ENCODE results near the gene PRKCB. TPM values are rescaled to one million over a fixed set of nuclear protein-coding genes. Genes with fewer than 3 reads are reported as not detected.
"Not testable (repeated sequence)": the region's sequence is repeated elsewhere in the genome, so short reads cannot be mapped to it uniquely, and the experiment has no call there.

PRKCB gene
- total and polyA plus RNA-seq, 2 of the 8 experiments (the other 6 are each of a cell fraction or from before 2014, with no cell fraction given), result 7.1 to 12.1 TPM

- H3K79me1 ChIP-seq (ENCODE audit: low read depth, low read length); H4K5ac ChIP-seq (ENCODE audit: insufficient read length, low read depth, low read length); H4K20me1 ChIP-seq (replicated peaks in 1 of 2; ENCODE audit: control insufficient read depth in 1 of 2, insufficient read depth in 2 of 2, low read length in 2 of 2); FAIRE-seq; H2AK5ac ChIP-seq (ENCODE audit: low read depth, low read length); H3K36me3 ChIP-seq (ENCODE audit: control insufficient read depth in 2 of 4, insufficient read depth in 4 of 4, low read length in 3 of 4); H3K14ac ChIP-seq (ENCODE audit: insufficient read length); H3K9ac ChIP-seq (replicated peaks in 1 of 4; ENCODE audit: extremely low read depth in 1 of 4, low read depth in 3 of 4, low read length in 3 of 4); H3K4me2 ChIP-seq (ENCODE audit: insufficient read depth in 1 of 2, low read depth in 2 of 2, low read length in 2 of 2); H2BK20ac ChIP-seq (ENCODE audit: low read length); CTCF ChIA-PET (ENCODE audit: partially characterized antibody); H3K27ac ChIP-seq (ENCODE audit: low read depth, low read length); H3K4me3 ChIP-seq (ENCODE audit: extremely low read depth in 1 of 4, insufficient read depth in 2 of 4, low read depth in 3 of 4, low read length in 4 of 4); H2BK15ac ChIP-seq (ENCODE audit: low read length); H2BK5ac ChIP-seq (ENCODE audit: low read depth, low read length); H3K4me1 ChIP-seq (replicated peaks in 1 of 4; ENCODE audit: control insufficient read depth in 3 of 4, insufficient read depth in 4 of 4, low read length in 3 of 4); H4K91ac ChIP-seq (replicated peaks; ENCODE audit: insufficient read length, low read length); H3K27me3 ChIP-seq (replicated peaks in 1 of 4; ENCODE audit: control insufficient read depth in 3 of 4, extremely low read depth in 1 of 4, insufficient read depth in 3 of 4, low read length in 3 of 4); DNase-seq (ENCODE audit: low read depth in 1 of 2, low spot score in 2 of 2); H3K4ac ChIP-seq (replicated peaks; ENCODE audit: insufficient read length, low read depth, low read length); H3K56ac ChIP-seq (replicated peaks; ENCODE audit: insufficient read length, low read depth, low read length); H2AFZ ChIP-seq (ENCODE audit: low read length); H3K79me2 ChIP-seq (ENCODE audit: control insufficient read depth in 1 of 2, insufficient read depth in 2 of 2, low read length in 2 of 2); H3K23me2 ChIP-seq (ENCODE audit: low read depth, low read length); H3K9me3 ChIP-seq (ENCODE audit: insufficient read depth in 2 of 2, low read depth in 1 of 2, low read length in 1 of 2); H4K8ac ChIP-seq (ENCODE audit: extremely low read depth, insufficient read depth, low read length); H2BK120ac ChIP-seq (replicated peaks; ENCODE audit: low read depth, low read length); POLR2A ChIA-PET (ENCODE audit: partially characterized antibody); H2BK12ac ChIP-seq (ENCODE audit: low read depth, low read length); H3K23ac ChIP-seq (ENCODE audit: insufficient read length); H3K18ac ChIP-seq (ENCODE audit: extremely low read depth, low read length): not testable (repeated sequence)
- WGBS, 2 experiments (ENCODE audit: extremely low coverage in 1 of 2, insufficient coverage in 1 of 2, insufficient read length in 1 of 2, insufficient replicate concordance in 2 of 2, low coverage in 1 of 2, low lambda C conversion rate in 2 of 2, missing lambda C conversion rate in 1 of 2), result 93% methylated on average over 1 of the region's 1 CpG; no CpG with 5 or more reads in 1 of the 2 experiments
Observed at GRCh38 chr16:24029841-24030240, 194.1 kb downstream of the PRKCB start.
